ENCODE measurements around the gene ZNF541. TPM values are rescaled to one million over a fixed set of nuclear protein-coding genes. Genes with fewer than 3 reads are reported as not detected.

Gene ZNF541
- polyA plus RNA-seq, 3 donors: not detected

DNA sequence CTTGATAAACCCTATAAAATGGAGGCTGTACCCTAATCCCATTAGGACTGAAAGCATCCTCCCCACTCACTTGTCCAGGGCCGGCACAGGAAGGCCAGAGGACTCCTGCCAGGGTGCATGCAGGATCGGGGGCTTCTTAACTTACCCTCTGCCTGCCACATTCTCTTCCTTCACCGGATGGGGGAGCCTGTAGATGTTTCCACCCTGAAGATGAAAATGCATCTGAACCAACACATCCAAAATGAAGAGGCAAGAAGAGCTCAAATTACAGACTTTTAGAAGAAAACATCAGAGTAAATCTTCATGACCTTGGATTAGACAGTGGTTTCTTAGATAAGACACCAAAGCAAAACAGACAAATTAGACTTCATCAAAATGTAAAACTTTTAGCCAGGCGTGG is 32.2 kb downstream of the ZNF541 start:
- no peaks in the 10 kb centered on the region for H3K36me3 ChIP-seq (replicated peaks in 1 of 2; ENCODE audit: control insufficient read depth in 1 of 2, insufficient read depth in 2 of 2, low read length in 2 of 2)
- no peaks in the 10 kb centered on the region for H3K36me3 Mint-ChIP-seq
- TF ChIP-seq CTCF (IDR thresholded peaks at IDR 0.05): no peak
- intact Hi-C loops (cut with micrococcal nuclease): no loop called here
- H3K9ac ChIP-seq (ENCODE audit: insufficient read depth, low read length, poor library complexity, severe bottlenecking): no peak overlapping the region
- peaks cover 0 to 24% of the 10 kb centered on the region in 2 donors for H3K27me3 ChIP-seq (ENCODE audit: control insufficient read depth in 2 of 2, insufficient read depth in 2 of 2, low read length in 2 of 2)
- no peak overlapping the region for H3K4me3 ChIP-seq (replicated peaks in 1 of 3; ENCODE audit: low read depth in 2 of 3, low read length in 3 of 3)
- H3K9me3 Mint-ChIP-seq: peaks cover 0 to 3% (median 0%) of the 10 kb centered on the region in 7 donors
- no peak overlapping the region for H2AFZ ChIP-seq (ENCODE audit: insufficient read depth, low read depth, low read length, poor library complexity, severe bottlenecking)
- H3K4me3 Mint-ChIP-seq: no peak overlapping the region
- no peak overlapping the region for H3K4me2 ChIP-seq (replicated peaks; ENCODE audit: extremely low read depth, low read length, poor library complexity, severe bottlenecking)
- peaks cover 29 to 41% (median 31%) of the 10 kb centered on the region in 3 donors for H3K27me3 Mint-ChIP-seq (ENCODE audit: low read depth in 3 of 3)
- DNase-seq: no peak
- no peak overlapping the region for H3K27ac ChIP-seq (ENCODE audit: low read depth in 1 of 2, low read length in 2 of 2)
- no peaks in the 10 kb centered on the region for H4K20me1 ChIP-seq (ENCODE audit: insufficient read depth, low read length)
- no peaks in the 10 kb centered on the region for H3K9me3 ChIP-seq (replicated peaks in 1 of 2; ENCODE audit: control insufficient read depth in 1 of 2, insufficient read depth in 1 of 2, low read length in 2 of 2)
- no peaks in the 10 kb centered on the region for H3K4me1 ChIP-seq (ENCODE audit: control insufficient read depth in 1 of 2, insufficient read depth in 2 of 2, low read length in 2 of 2)
- no peaks in the 10 kb centered on the region for H3K79me2 ChIP-seq (ENCODE audit: insufficient read depth, low read length)
- H3K4me1 Mint-ChIP-seq: no peaks in the 10 kb centered on the region
- H3K27ac Mint-ChIP-seq: no peak overlapping the region
- 100% methylated on average over 1 of the region's 4 CpGs for WGBS (ENCODE audit: insufficient coverage)

DNA sequence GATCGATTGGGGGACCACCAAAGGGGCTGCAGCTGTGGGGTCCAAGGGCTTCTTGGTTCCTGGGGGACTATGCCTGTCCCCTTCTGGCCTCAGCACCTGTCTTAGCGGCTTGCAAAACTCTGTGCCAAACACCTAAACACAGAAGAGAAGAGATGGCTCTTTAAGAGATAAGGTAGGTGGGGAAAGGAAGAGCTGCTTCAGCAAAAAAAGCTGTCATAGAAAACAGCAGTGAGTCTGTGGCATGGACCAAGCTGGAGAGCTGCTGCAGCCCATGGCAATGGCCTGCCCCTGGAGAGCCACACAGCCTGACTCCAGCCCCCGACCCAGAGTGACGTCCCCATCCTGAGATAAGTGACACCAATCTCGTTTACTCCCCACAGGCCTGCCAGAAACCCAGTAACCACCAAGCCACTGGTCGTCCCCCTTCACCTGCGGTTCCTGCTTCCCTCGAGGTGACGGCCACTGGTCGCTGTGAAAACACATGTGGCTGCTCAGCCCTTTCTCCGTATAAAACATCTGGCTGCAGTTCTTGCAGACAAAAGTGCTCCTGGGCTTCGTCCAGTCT is 33.1 kb downstream of the ZNF541 start:
- no peak overlapping the region for H3K4me2 ChIP-seq (replicated peaks; ENCODE audit: extremely low read depth, low read length, poor library complexity, severe bottlenecking)
- no peaks in the 10 kb centered on the region for H3K4me1 ChIP-seq (ENCODE audit: control insufficient read depth in 1 of 2, insufficient read depth in 2 of 2, low read length in 2 of 2)
- peaks cover 22 to 31% (median 24%) of the 10 kb centered on the region in 3 donors for H3K27me3 Mint-ChIP-seq (ENCODE audit: low read depth in 3 of 3)
- no peak overlapping the region for H3K27ac ChIP-seq (ENCODE audit: low read depth in 1 of 2, low read length in 2 of 2)
- TF ChIP-seq CTCF (IDR thresholded peaks at IDR 0.05): no peak
- no peaks in the 10 kb centered on the region for H4K20me1 ChIP-seq (ENCODE audit: insufficient read depth, low read length)
- WGBS (ENCODE audit: insufficient coverage): 80% methylated on average over 3 of the region's 12 CpGs
- H3K9me3 ChIP-seq (replicated peaks in 1 of 2; ENCODE audit: control insufficient read depth in 1 of 2, insufficient read depth in 1 of 2, low read length in 2 of 2): no peaks in the 10 kb centered on the region
- DNase-seq: no peak
- H3K36me3 Mint-ChIP-seq: no peaks in the 10 kb centered on the region
- H3K27ac Mint-ChIP-seq: no peak overlapping the region
- no peak overlapping the region for H3K4me3 ChIP-seq (replicated peaks in 1 of 3; ENCODE audit: low read depth in 2 of 3, low read length in 3 of 3)
- H3K4me3 Mint-ChIP-seq: no peak overlapping the region
- H3K36me3 ChIP-seq (replicated peaks in 1 of 2; ENCODE audit: control insufficient read depth in 1 of 2, insufficient read depth in 2 of 2, low read length in 2 of 2): no peaks in the 10 kb centered on the region
- H3K4me1 Mint-ChIP-seq: no peaks in the 10 kb centered on the region
- peaks cover 0 to 15% of the 10 kb centered on the region in 2 donors for H3K27me3 ChIP-seq (ENCODE audit: control insufficient read depth in 2 of 2, insufficient read depth in 2 of 2, low read length in 2 of 2)
- H2AFZ ChIP-seq (ENCODE audit: insufficient read depth, low read depth, low read length, poor library complexity, severe bottlenecking): no peak overlapping the region
- intact Hi-C loops (cut with micrococcal nuclease): no loop called here
- peaks cover 0 to 3% (median 0%) of the 10 kb centered on the region in 7 donors for H3K9me3 Mint-ChIP-seq
- no peaks in the 10 kb centered on the region for H3K79me2 ChIP-seq (ENCODE audit: insufficient read depth, low read length)
- no peak overlapping the region for H3K9ac ChIP-seq (ENCODE audit: insufficient read depth, low read length, poor library complexity, severe bottlenecking)

Measured in CD14-positive monocyte (primary cell).